Mesodermal cell (in vitro differentiated cells): ENCODE data around the gene ANKRD13D.

Experiments used
- H3K27ac ChIP-seq: 2 replicates; pipeline ENCODE4 v1.7.0; 2013; ENCODE audit warnings: mild to moderate bottlenecking, low read depth, low read length, moderate library complexity; ENCODE audit not compliant: severe bottlenecking
- H3K36me3 ChIP-seq: 2 replicates; pipeline ENCODE4 v1.7.1; 2013; ENCODE audit warnings: mild to moderate bottlenecking, low read length, moderate library complexity; ENCODE audit not compliant: control insufficient read depth, insufficient read depth
- H3K4me1 ChIP-seq: one replicate; pipeline ENCODE4 v1.7.1; 2013; ENCODE audit warnings: mild to moderate bottlenecking, low read length; ENCODE audit not compliant: insufficient read depth, control insufficient read depth, poor library complexity, severe bottlenecking
- H3K4me3 ChIP-seq: 2 replicates; pipeline ENCODE4 v1.7.0; 2013; ENCODE audit warnings: low read length, control low read depth, mild to moderate bottlenecking; ENCODE audit not compliant: insufficient read depth, poor library complexity, severe bottlenecking; ENCODE audit errors: extremely low read depth
- H3K9me3 ChIP-seq: 2 replicates; pipeline ENCODE4 v1.7.1; 2013; ENCODE audit warnings: mild to moderate bottlenecking, low read length, moderate library complexity; ENCODE audit not compliant: control insufficient read depth
- WGBS, 2 experiments: methylation state at CpG; one replicate each; pipeline ENCODE4 v1.1.5; 2013; ENCODE audit warnings: missing lambda C conversion rate in 2 of 2; ENCODE audit not compliant: insufficient coverage in 2 of 2; 5-methylcytosine and 5-hydroxymethylcytosine counted together

ANKRD13D gene

GRCh38 chr11:67344264-67344663 is 55.2 kb downstream of the ANKRD13D start:
- peaks cover 14% of the 10 kb centered on the region for H3K4me1 ChIP-seq
- H3K27ac ChIP-seq, result no peak overlapping the region
- 88% methylated on average over 4 of the region's 4 CpGs for WGBS, 2 experiments
- peaks cover 7% of the 10 kb centered on the region for H3K9me3 ChIP-seq
- H3K4me3 ChIP-seq, result no peak overlapping the region
- H3K36me3 ChIP-seq, result no peaks in the 10 kb centered on the region

DNA sequence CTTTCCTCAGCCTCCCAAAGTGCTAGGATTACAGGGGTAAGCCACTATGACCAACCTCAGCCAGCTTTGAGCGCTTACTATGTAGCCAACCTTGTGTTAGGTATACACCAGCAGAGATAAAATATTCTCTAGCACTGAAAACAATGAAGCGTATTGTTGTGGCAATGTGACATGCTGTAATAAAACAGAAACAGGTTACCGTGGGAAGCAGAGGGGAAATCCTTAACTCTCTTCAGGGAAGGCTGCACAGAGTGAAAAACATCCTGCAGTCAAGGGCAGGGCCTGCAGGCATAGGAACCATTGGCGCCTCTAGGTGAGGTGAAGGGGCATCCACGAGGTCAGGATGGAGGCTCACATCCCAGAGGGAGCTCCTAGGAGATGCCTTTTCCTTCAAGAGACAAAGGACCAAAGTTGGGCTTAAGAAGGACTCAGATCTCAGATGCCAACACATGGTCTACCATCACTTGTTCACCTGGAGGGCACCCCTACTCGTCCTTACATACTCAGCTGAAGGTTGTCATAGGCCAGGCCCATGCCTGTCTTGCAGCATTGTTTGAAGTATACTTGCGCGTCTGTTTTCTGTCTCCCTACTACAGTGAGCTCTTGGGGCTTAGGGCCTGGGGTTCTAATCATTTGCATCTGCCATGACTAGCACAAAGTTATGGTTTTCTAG is 56.3 kb downstream of the ANKRD13D start:
- Histone ChIP-seq H3K36me3 (no peaks in the 10 kb centered on the region), H3K4me3 (no peak overlapping the region), H3K4me1 (peaks cover 16% of the 10 kb centered on the region), H3K27ac (no peak overlapping the region), H3K9me3 (peaks cover 7% of the 10 kb centered on the region)
- 84 to 85% methylated on average over 5 of the region's 8 CpGs for WGBS, 2 experiments

- H3K27ac ChIP-seq, result no peak overlapping the region
- H3K36me3 ChIP-seq, result no peaks in the 10 kb centered on the region
- peaks cover 16% of the 10 kb centered on the region for H3K4me1 ChIP-seq
- 68 to 82% methylated on average over 4 to 7 of the region's 7 CpGs for WGBS, 2 experiments
- H3K9me3 ChIP-seq, result peaks cover 7% of the 10 kb centered on the region
- H3K4me3 ChIP-seq, result no peak overlapping the region
Measured at GRCh38 chr11:67345920-67346819, 57.1 kb downstream of the ANKRD13D start.

GRCh38 chr11:67347964-67348749 is 59.1 kb downstream of the ANKRD13D start:
- WGBS, 2 experiments, result 95 to 97% methylated on average over 5 to 10 of the region's 11 CpGs
- Histone ChIP-seq H3K4me1 (peaks cover 16% of the 10 kb centered on the region), H3K4me3 (no peak overlapping the region), H3K27ac (no peak overlapping the region), H3K9me3 (no peaks in the 10 kb centered on the region), H3K36me3 (no peaks in the 10 kb centered on the region)

GRCh38 chr11:67349036-67349435 is 59.9 kb downstream of the ANKRD13D start:
- Histone ChIP-seq H3K9me3 (no peaks in the 10 kb centered on the region), H3K4me1 (peaks cover 17% of the 10 kb centered on the region), H3K36me3 (no peaks in the 10 kb centered on the region), H3K4me3 (no peak overlapping the region), H3K27ac (no peak overlapping the region)
- WGBS, 2 experiments, result 78 to 96% methylated on average over 4 to 5 of the region's 5 CpGs

GRCh38 chr11:67349457-67349856 is 60.4 kb downstream of the ANKRD13D start:
- H3K36me3 ChIP-seq, result no peaks in the 10 kb centered on the region
- no peak overlapping the region for H3K4me3 ChIP-seq

DNA sequence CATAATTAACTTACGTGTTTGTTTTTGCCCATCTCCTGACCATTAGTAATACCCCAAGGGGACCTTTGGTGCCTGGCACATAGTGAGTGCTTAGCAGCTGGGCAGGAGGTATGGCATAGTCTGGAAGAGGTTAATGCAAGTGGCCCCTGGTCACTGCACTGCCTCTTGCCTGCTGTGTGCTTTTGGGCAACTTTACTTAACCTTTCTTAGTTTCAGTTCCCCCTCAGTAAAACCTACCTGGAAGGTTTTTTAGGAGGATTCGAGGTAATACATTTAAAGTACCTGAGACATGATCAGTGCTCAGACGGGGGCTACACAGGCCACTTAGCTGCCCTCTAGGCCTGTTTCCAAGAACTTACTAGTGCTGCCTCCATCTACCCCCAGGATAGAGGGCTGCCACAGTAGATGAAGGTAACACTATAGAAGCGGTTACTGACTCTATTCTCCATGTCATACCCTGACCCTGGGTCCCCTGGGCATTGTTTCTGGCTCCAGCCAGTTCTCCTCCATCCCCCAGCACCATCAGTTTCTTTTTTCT is 60.9 kb downstream of the ANKRD13D start:
- H3K4me3 ChIP-seq, result no peak overlapping the region
- WGBS, 2 experiments, result 92% methylated on average over 2 of the region's 4 CpGs; no CpG with 5 or more reads in 1 of the 2 experiments
- H3K4me1 ChIP-seq, result peaks cover 25% of the 10 kb centered on the region
- no peak overlapping the region for H3K27ac ChIP-seq
- H3K9me3 ChIP-seq, result no peaks in the 10 kb centered on the region
- no peaks in the 10 kb centered on the region for H3K36me3 ChIP-seq

More at GRCh38 chr11:67349457-67349856, 60.4 kb downstream of the ANKRD13D start:
- WGBS, 2 experiments, result 95 to 100% methylated on average over 2 of the region's 2 CpGs
- no peaks in the 10 kb centered on the region for H3K9me3 ChIP-seq
- H3K4me1 ChIP-seq, result peaks cover 21% of the 10 kb centered on the region
- no peak overlapping the region for H3K27ac ChIP-seq

- Histone ChIP-seq H3K27ac (no peak overlapping the region), H3K4me3 (no peak overlapping the region), H3K36me3 (no peaks in the 10 kb centered on the region), H3K9me3 (no peaks in the 10 kb centered on the region), H3K4me1 (peaks cover 36% of the 10 kb centered on the region)
- 37 to 52% methylated on average over 7 to 8 of the region's 11 CpGs for WGBS, 2 experiments
Measured at GRCh38 chr11:67351275-67352005, 62.3 kb downstream of the ANKRD13D start.
